ENCODE measurements around the gene DNAJC9. TPM values are rescaled to one million over a fixed set of nuclear protein-coding genes. Genes with fewer than 3 reads are reported as not detected.

Gene DNAJC9
- total RNA-seq, 1 donor = 15.5 TPM

DNA sequence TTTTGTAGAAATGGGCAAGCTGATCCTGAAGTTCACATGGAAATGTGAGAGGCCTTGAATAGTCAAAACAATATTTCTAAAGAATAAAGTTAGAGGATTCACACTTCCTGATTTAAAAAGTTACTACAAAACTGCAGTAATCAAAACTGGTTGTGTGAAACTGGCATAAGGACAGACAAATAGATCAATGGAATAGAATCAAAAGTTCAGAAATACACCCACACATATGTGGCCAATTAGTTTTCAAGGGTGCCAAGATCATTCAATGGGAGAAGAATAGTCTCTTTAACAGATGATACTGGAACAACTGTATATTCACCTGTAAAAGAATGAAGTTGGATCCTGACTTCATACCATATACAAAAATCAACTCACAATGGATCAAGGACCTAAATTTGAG is 27.7 kb downstream of the DNAJC9 start:
- no peaks in the 10 kb centered on the region for H3K4me1 ChIP-seq (ENCODE audit: insufficient read depth, low read length)
- H3K27me3 ChIP-seq (ENCODE audit: insufficient read depth, low read length) = no peaks in the 10 kb centered on the region
- H3K9me3 ChIP-seq (ENCODE audit: low read depth, low read length) = no peaks in the 10 kb centered on the region
- H3K4me3 ChIP-seq (ENCODE audit: low read length) = no peak overlapping the region

GRCh38 chr10:73218431-73219191 is 28.4 kb downstream of the DNAJC9 start:
- no peak overlapping the region for H3K4me3 ChIP-seq (ENCODE audit: low read length)
- H3K27me3 ChIP-seq (ENCODE audit: insufficient read depth, low read length) = no peaks in the 10 kb centered on the region
- no peaks in the 10 kb centered on the region for H3K4me1 ChIP-seq (ENCODE audit: insufficient read depth, low read length)
- H3K9me3 ChIP-seq (ENCODE audit: low read depth, low read length) = no peaks in the 10 kb centered on the region

DNA sequence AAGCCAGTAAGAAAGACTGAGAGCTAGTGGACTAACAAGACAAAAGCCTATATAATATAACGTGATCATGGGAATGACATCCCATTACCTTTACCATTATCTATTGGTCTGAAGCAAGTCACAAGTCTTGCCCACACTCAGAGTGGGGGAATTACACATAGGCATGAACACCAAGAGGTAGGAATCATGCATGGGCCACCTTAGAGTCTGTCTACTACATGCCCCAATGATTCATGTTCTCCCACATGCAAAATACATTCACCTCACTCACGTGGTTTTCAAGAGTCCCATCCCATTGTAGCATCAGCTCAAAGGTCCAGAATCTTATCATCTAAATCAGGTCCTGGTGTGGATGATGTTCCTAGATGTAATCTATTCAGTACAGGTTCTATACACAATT is 29.4 kb downstream of the DNAJC9 start:
- Histone ChIP-seq H3K27me3 (ENCODE audit: insufficient read depth, low read length) (no peaks in the 10 kb centered on the region), H3K9me3 (ENCODE audit: low read depth, low read length) (no peaks in the 10 kb centered on the region), H3K4me3 (ENCODE audit: low read length) (no peak overlapping the region), H3K4me1 (ENCODE audit: insufficient read depth, low read length) (no peaks in the 10 kb centered on the region)

DNA sequence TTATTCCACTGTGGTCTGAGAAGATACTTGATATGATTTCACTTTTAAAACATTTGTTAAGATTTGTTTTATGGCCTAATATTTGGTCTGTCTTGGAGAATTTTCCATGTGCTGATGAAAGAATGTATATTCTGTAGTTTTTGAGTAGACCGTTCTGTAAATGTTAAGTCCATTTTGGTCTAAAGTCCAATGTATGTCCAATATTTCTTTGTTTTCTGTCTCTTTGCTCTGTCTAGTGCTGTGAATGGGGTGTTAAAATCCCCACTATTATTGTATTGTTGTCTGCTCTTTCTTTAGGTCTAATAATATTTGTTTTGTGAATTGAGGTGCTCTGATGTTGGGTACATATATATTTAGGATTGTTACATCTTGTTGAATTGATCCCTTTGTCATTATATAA is 31.3 kb downstream of the DNAJC9 start:
- Histone ChIP-seq H3K9me3 (ENCODE audit: low read depth, low read length) (no peaks in the 10 kb centered on the region), H3K4me1 (ENCODE audit: insufficient read depth, low read length) (no peaks in the 10 kb centered on the region), H3K27me3 (ENCODE audit: insufficient read depth, low read length) (no peaks in the 10 kb centered on the region), H3K4me3 (ENCODE audit: low read length) (no peak overlapping the region)

DNA sequence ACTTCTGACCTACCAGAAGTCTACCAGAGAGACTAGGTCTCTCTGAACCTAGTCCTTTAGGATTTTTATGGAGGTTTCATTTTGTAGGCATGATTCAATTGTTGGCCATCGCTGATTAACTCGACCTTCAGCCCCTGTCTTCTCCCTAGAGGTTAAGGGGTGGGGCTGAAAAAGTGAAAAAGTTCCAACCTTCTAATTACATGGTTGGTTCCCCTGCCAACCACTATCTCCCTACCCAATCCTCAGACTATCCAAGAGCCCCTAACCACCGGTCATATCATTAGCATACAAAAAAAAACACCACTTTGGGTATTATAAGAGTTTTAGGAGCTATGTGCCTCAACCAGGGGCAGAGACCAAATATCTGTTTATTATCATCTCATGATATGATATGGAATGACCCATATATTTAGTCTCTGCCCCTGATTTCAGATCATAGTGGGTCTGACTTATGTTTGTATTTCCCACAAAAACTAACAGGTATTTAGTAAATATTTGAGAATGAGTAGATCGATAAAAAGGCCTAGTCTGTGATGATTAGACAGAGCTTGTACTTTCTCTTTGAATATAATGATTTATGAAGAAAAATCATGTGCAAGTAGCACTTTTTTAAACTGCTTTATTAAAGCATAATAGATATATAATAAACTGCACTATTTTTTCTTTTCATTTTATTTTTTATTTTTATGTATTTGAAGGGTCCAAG is 35.8 kb downstream of the DNAJC9 start:
- Histone ChIP-seq H3K9me3 (ENCODE audit: low read depth, low read length) (no peaks in the 10 kb centered on the region), H3K27me3 (ENCODE audit: insufficient read depth, low read length) (no peaks in the 10 kb centered on the region), H3K4me1 (ENCODE audit: insufficient read depth, low read length) (no peaks in the 10 kb centered on the region), H3K4me3 (ENCODE audit: low read length) (no peak overlapping the region)

DNA sequence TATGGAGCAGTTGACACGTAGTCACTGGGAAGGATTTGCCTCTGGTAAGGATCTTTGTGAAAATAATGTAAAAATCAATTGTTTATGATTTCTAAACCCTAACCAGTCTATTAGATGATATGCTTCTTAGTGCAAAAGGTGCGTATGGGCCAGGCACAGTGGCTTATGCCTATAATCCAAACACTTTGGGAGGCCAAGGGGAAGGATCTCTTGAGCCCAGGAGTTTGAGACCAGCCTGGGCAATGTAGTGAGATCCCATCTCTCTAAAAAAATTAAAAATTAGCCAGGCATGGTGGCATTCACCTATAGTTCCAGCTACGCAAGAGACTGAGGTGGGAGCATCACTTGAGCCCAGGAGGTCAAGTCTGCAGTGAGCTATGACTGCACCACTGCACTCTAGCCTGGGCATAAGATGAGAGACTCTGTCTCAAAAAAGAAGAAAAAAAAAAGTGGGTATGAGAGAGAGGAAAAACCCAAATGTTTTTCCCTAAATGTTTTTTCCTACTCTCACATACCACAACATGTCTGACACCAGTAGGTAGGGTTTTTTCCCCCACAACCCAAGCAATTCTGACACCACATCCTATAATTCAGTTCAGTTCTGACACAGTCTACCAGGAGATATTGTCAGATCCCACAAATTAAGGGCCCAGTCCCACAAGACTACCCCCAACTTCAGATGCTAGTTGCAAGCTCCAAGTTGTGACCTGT is 36.5 kb downstream of the DNAJC9 start:
- Histone ChIP-seq H3K27me3 (ENCODE audit: insufficient read depth, low read length) (no peaks in the 10 kb centered on the region), H3K4me1 (ENCODE audit: insufficient read depth, low read length) (no peaks in the 10 kb centered on the region), H3K4me3 (ENCODE audit: low read length) (no peak overlapping the region), H3K9me3 (ENCODE audit: low read depth, low read length) (no peaks in the 10 kb centered on the region)

GRCh38 chr10:73209705-73210104 is 37.4 kb downstream of the DNAJC9 start:
- Histone ChIP-seq H3K27me3 (ENCODE audit: insufficient read depth, low read length) (no peaks in the 10 kb centered on the region), H3K9me3 (ENCODE audit: low read depth, low read length) (no peaks in the 10 kb centered on the region), H3K4me3 (ENCODE audit: low read length) (no peak overlapping the region), H3K4me1 (ENCODE audit: insufficient read depth, low read length) (no peaks in the 10 kb centered on the region)

DNA sequence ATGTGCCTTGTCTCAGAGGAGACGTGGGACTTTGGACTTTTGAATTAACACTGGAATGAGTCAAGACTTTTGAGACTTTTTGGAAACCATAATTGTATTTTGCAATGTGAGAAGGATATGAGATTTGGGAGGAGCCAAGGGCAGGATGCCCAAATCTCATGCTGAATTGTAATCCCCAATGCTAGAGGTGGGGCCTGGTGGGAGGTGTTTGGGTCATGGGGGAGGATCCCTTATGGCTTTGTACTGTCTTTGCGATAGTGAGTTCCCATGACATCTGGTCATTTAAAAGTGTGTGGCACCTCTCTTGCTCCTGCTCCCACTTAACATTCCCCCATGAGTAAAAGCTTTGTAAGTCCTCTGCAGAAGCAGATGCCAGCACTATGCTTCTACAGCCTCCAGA is 39.2 kb downstream of the DNAJC9 start:
- Histone ChIP-seq H3K4me3 (ENCODE audit: low read length) (no peak overlapping the region), H3K4me1 (ENCODE audit: insufficient read depth, low read length) (no peaks in the 10 kb centered on the region), H3K9me3 (ENCODE audit: low read depth, low read length) (no peaks in the 10 kb centered on the region), H3K27me3 (ENCODE audit: insufficient read depth, low read length) (no peaks in the 10 kb centered on the region)

GRCh38 chr10:73206385-73206784 is 40.7 kb downstream of the DNAJC9 start:
- no peaks in the 10 kb centered on the region for H3K27me3 ChIP-seq (ENCODE audit: insufficient read depth, low read length)
- no peak overlapping the region for H3K4me3 ChIP-seq (ENCODE audit: low read length)
- H3K9me3 ChIP-seq (ENCODE audit: low read depth, low read length) = no peaks in the 10 kb centered on the region
- H3K4me1 ChIP-seq (ENCODE audit: insufficient read depth, low read length) = no peaks in the 10 kb centered on the region

- H3K4me3 ChIP-seq (ENCODE audit: low read length) = no peak overlapping the region
- no peaks in the 10 kb centered on the region for H3K27me3 ChIP-seq (ENCODE audit: insufficient read depth, low read length)
- no peaks in the 10 kb centered on the region for H3K9me3 ChIP-seq (ENCODE audit: low read depth, low read length)
- no peaks in the 10 kb centered on the region for H3K4me1 ChIP-seq (ENCODE audit: insufficient read depth, low read length)
Observed at GRCh38 chr10:73205890-73206289, 41.2 kb downstream of the DNAJC9 start.

DNA sequence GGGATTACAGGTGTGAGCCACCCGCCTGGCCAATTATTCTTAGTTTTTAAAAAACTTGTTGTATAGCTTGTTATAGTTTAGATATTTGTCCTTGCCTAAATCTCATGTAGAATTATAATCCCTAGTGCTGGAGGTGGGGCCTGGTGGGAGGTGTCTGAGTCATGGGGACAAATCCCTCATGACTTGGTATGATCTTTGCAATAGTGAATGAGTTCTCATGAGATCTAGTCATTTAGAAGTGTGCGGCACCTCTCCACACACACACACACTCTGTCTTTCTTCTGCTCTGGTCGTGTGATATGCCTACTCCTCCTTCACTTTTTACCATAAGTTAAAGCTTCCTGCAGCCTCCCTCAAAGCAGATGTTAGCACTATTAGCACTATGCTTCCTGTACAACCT is 42.0 kb downstream of the DNAJC9 start:
- H3K9me3 ChIP-seq (ENCODE audit: low read depth, low read length) = no peaks in the 10 kb centered on the region
- H3K27me3 ChIP-seq (ENCODE audit: insufficient read depth, low read length) = no peaks in the 10 kb centered on the region
- H3K4me3 ChIP-seq (ENCODE audit: low read length) = no peak overlapping the region
- no peaks in the 10 kb centered on the region for H3K4me1 ChIP-seq (ENCODE audit: insufficient read depth, low read length)

Other genes with a start within 250 kb of the DNAJC9 start
- gene P4HA1, start 150.4 kb downstream of the DNAJC9 start, total RNA-seq = 26.6 TPM
- gene NUDT13, start 136.8 kb downstream of the DNAJC9 start, total RNA-seq = 0.42 TPM
- 67.7 TPM for gene ECD, start 79.2 kb downstream of the DNAJC9 start, total RNA-seq
- 8.6 TPM for gene FAM149B1, start 79.1 kb downstream of the DNAJC9 start, total RNA-seq
- gene MRPS16, start 5.4 kb upstream of the DNAJC9 start, total RNA-seq = 27.2 TPM
- gene CFAP70, start 111.6 kb upstream of the DNAJC9 start, total RNA-seq = 1.3 TPM
- 106 TPM for gene ANXA7, start 166.8 kb upstream of the DNAJC9 start, total RNA-seq
- gene MSS51, start 186.3 kb upstream of the DNAJC9 start, total RNA-seq = 0.73 TPM
- gene PPP3CB, start 248.8 kb upstream of the DNAJC9 start, total RNA-seq = 13.9 TPM

Measured in mononuclear cell (primary cell).